Fibroblast of skin of right quadriceps (primary cell): ENCODE measurements around the gene NOL4.
A peak's percentile ranks its signal among the peaks of the same experiment; 100 is the strongest.
"Not testable (repeated sequence)": the region's sequence is repeated elsewhere in the genome, so short reads cannot be mapped to it uniquely, and the experiment has no call there.

ENCODE experiments used
- DNase-seq: peaks from one replicate; pipeline ENCODE4 v3.0.0-alpha.2; 2013

The NOL4 gene, protein sequence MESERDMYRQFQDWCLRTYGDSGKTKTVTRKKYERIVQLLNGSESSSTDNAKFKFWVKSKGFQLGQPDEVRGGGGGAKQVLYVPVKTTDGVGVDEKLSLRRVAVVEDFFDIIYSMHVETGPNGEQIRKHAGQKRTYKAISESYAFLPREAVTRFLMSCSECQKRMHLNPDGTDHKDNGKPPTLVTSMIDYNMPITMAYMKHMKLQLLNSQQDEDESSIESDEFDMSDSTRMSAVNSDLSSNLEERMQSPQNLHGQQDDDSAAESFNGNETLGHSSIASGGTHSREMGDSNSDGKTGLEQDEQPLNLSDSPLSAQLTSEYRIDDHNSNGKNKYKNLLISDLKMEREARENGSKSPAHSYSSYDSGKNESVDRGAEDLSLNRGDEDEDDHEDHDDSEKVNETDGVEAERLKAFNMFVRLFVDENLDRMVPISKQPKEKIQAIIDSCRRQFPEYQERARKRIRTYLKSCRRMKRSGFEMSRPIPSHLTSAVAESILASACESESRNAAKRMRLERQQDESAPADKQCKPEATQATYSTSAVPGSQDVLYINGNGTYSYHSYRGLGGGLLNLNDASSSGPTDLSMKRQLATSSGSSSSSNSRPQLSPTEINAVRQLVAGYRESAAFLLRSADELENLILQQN

DNA sequence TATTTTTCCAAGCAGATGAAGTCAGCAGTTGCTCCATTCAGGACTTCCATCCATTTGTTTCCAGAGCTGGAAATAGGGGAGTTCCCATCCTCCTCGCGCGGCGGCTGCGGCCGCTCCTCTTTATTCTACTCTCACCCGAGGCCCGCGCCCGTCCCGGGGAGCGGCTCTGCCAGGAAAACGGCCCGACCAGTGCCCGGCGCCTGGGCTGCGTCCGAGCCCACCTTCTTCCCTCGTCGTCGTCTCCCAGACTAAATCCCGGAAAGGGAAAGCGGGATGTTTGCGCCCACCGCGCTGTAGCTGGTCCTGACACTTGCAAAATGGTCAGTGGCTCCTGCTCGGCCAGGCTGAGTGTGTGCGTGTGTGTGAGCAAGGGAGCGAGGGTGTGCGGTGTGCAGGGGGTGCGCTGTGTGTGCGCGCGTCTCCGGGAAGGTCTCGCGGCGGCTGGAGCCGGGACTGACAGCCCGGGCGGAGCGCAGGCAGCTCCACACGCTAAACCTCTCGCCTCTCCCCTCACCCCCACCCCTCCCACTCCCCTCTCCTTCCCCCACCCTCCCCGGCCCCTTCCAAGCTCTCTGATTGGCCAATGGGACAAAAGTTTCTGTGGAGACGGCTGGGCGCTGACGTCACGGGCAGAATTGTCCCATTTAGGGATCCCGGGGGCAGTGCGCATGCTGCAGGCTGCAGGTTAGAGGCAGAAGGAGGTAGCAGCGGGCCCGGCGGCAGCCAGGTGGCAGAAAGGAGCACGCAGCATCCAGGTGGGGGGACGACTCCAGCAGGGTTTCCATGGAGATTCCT lies at the start of gene NOL4:
Gene NOL4, minus strand, starts transcription at position 491 of the 795 bp plus-strand sequence. CDS start 1,660 bp downstream, outside the sequence.
- DNase-seq, result peak; percentile 7

DNA sequence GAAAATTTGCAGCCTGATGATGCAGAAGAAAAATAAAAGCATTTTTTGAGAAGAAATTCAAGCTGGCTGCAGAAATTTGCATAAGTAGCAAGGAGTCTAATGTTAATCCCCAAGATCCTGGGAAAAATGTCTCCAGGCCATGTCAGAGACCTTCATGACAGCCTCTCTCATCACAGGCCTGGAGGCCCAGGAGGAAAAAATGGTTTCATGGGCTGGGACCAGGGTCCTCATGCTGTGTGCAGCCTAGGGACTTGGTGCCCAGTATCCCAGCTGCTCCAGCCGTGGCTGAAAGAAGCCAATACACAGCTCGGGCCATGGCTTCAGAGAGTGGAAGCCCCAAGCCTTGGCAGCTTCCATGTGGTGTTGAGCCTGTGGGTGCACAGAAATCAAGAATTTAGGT lies 41.3 kb upstream of the NOL4 start:
- DNase-seq, result not testable (repeated sequence)

- DNase-seq, result no peak
These were observed 37.4 kb upstream of the NOL4 start for GRCh38 chr18:34261865-34262780.

DNA sequence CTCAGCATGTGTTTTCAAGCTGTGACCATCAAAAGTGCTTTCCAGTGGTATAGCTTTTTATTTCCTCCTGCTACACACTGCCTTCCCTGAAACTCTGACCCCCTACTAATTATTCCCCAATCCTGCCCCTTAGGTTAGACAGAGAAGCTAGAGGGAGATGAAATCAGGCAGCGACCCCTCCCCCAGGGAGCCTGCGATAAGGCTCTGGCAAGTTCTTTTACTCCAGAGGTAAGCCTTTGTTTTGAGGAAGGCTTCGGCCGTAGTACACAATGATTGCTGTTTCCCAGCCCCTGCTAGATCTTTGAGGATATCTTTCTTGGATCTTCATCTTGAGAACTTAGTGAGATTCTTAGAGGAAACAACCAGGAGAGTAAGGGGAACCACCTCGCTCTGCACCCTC lies 33.5 kb upstream of the NOL4 start:
- DNase-seq, result no peak

DNA sequence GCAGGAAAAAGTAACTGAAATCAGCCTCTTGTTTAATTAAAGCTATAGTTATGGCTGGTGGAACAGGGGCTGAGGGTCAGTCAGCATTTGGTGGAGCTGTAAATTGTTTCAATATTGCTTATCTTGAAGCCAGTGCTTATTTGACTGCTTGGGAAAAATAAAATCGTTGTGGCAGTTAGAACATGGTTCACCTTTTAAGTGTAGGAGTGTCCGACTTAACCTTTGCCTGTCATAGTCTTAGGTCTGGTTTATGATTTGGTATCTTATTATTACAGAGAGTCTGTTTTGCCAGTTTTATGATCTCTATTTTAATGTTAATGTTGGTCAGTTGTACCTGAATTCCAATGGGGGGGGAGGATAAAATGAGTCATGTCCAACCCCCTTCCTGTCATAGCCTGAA lies 27.2 kb upstream of the NOL4 start:
- no peak for DNase-seq

- no peak for DNase-seq
These were observed 24.0 kb upstream of the NOL4 start for GRCh38 chr18:34248727-34249126.

DNA sequence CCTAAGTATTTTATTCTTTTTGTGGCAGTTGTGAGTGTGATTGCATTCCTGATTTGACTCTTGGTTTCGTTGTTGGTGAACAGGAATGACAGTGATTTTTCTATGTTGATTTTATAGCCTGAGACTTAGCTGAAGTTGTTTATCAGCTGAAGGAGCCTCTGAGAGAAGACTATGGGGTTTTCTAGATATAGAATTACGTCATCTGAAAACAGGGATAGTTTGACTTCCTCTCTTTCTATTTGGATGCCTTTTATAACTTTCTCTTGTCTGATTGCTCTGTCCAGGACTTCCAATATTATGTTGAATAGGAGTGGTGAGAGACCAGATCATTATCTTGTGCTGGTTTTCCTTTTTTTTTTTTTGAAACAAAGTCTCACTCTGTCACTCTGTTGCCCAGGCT lies 18.0 kb upstream of the NOL4 start:
- no peak for DNase-seq

DNA sequence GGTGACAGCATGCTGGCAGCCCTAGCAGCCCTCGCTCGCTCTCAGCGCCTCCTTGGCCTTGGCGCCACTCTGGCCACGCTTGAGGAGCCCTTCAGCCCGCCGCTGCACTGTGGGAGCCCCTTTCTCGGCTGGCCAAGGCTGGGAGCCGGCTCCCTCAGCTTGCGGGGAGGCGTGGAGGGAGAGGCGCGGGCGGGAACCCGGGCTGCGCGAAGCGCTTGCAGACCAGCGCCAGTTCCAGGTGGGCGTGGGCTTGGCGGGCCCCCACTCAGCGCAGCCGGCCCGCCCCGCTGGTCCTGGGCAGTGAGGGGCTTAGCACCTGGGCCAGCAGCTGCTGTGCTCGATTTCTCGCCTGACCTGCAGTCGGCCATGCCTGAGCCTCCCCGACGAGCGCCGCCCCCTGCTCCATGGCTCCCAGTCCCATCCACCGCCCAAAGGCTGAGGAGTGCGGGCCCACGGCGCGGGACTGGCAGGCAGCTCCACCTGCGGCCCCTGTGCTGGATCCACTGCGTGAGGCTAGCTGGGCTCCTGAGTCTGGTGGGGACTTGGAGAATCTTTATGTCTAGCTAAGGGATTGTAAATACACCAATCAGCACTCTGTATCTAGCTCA lies 9.2 kb upstream of the NOL4 start:
- DNase-seq, result not testable (repeated sequence)

DNA sequence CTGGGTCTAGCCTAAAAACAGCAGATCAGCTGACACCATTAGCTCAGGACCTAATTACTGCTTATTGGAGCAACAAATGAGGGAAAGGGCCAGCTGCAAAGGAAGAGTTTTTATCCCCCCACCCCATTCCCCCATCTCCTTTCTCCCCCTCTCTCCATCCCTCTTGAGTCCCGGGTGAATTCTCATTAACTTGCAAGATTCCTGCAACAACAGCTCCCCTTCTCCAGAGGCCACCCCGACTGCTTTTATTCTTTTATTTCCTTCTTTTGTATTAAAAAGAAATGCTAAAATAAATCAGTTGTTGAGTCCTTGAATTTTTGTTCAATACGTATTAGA lies 473 bp upstream of the NOL4 start:
- no peak for DNase-seq

DNA sequence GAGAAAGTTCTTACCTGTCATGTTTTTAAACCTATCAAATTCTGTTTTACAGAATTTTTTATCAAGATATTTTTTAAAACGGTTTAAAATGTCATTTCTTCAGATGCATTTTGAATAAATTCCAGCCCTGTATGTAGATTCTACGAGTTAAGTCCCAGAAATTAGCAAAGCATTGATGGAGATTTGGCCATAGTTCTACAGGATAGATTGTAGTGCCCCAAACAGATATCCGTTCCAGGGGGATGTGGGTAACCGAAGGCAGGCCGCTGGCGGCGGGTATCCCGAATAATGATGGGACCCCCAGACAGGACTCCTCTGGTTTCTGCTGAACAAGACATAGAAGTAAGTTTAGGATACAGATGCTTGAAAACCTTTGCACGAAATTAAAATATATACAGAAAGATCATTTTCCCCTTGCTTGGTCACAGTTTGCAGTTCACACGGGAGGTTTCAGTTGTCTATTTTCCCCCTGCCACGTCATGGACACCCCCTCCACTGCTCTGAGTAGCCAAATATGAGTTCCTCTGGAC lies 755 bp downstream of the NOL4 start:
- DNase-seq, result no peak

DNA sequence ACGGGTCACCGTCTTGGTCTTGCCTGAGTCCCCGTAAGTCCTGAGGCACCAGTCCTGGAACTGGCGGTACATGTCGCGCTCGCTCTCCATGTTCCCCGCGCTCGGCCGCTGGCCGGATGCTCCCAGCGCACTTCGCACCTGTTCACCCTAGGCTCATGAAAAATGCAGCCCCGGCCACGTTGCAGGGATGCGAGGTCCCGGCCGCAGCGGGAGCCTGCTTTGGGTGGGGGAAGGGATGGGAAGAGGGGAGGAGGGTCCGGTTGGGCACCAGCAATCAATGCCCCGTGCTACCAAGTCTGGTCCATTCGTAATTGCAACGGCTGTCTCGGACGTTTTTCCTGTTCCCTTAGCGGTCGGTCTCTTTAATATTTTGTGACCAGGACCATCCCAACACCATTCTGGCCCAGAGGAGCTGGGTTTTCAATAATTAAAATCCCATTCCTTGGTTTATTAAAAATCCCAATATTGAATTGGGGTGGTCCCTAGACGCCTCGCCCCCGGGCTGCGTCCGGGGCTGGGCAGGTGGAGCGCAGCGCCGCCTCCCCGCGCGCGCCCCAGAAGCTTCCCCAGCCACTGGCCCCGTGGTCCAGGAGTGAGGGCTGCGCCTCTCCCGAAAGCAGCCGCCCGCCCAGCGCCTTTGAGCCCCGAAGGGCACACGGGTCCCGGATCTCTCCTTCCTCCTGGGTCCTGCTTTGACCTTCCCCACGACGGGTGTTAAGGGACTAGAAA lies 1.4 kb downstream of the NOL4 start:
- DNase-seq, result no peak

- peak; percentile 5 for DNase-seq
These were observed 2.2 kb downstream of the NOL4 start for GRCh38 chr18:34222307-34223163.

DNA sequence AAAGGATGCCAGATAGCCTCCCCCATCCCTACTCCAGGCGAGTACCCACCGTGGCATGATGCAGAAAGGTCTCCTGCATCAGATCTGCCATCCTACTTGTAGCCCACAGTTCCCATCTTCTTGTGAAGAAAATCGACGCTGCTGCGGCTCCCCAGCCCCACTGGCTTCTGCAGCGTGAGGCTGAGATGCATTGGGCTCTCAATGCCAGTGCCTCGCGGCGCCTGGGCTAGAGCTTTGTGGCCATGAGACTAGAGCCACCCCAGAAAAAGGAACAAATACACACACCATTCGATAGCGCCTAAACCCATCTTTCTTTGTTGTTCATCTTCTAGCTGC lies 2.8 kb downstream of the NOL4 start:
- peak; percentile 0 for DNase-seq

GRCh38 chr18:34220081-34220815 lies 4.5 kb downstream of the NOL4 start:
- DNase-seq, result no peak

- no peak for DNase-seq
These were observed 5.1 kb downstream of the NOL4 start for GRCh38 chr18:34219651-34220050.

GRCh38 chr18:34212511-34212910 lies 12.2 kb downstream of the NOL4 start:
- no peak for DNase-seq

- no peak for DNase-seq
These were observed 17.3 kb downstream of the NOL4 start for GRCh38 chr18:34207344-34207851.

DNA sequence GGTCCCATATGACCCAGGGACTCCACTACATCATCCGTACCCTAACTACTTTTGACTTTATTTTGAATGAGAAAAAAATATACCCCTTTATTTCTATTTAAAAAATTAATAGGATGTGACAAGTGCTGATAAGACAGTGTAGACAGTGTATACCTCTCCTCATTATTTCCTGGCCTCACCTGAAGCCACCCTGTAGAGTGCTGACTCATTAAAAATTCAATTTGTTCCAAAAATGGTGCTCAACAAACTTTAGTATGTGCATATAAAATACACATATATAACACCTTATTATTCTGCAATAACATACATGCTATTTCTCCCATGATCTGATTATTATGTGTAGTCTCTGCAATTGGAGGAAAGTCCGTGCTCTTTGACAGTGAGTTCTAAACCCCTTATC lies 20.8 kb downstream of the NOL4 start:
- DNase-seq, result no peak

- DNase-seq, result no peak
These were observed 28.5 kb downstream of the NOL4 start for GRCh38 chr18:34196256-34196655.
